HepG2 (cell line): ENCODE measurements around the gene RBM44. TPM values are rescaled to one million over a fixed set of nuclear protein-coding genes. Genes with fewer than 3 reads are reported as not detected.

Source experiments
- ATAC-seq: fragments of 200-7000 bp; cut with Tn5 transposase; 3 replicates; pipeline ENCODE4 v1.9.1; 2020; ENCODE audit warnings: mild to moderate bottlenecking, moderate library complexity
- BruUV-seq: library from RNA; stranded (reverse); fragments of 400-500 nt; replicated peaks from 2 replicates; lab custom pipeline; 2021; lab: Mats Ljungman, UMichigan
- CTCF ChIA-PET: fragments of 300-600 bp; formaldehyde crosslinking; extraction: SDS; loops from one replicate; lab custom pipeline; 2021; ENCODE audit warnings: low total read pairs, inconsistent platforms, low intra/inter-chr PET ratio; lab: Yijun Ruan, JAX
- POLR2A ChIA-PET: fragments of 350-600 bp; sonication (Branson Sonifier 250); formaldehyde crosslinking; loops from one replicate; lab custom pipeline; 2020; ENCODE audit warnings: antibody characterized with exemption, inconsistent platforms; lab: Yijun Ruan, JAX
- DNase-seq: peaks from one replicate; pipeline ENCODE4 v3.0.0-alpha.2; 2015; ENCODE audit warnings: low spot score
- FAIRE-seq: peaks from 3 replicates; lab custom pipeline; 2011; peaks lifted over from hg19 to GRCh38; lab: Jason Lieb, UNC
- H2AFZ ChIP-seq: one replicate; pipeline ENCODE4 v1.6.1; 2011; ENCODE audit warnings: low read length, inconsistent platforms
- H3K27ac ChIP-seq: fragments of 300-600 bp; 3 replicates; pipeline ENCODE4 v1.8.0; 2011; ENCODE audit warnings: mixed run types, mild to moderate bottlenecking, mixed read lengths, low read length, inconsistent platforms; ENCODE audit not compliant: insufficient read depth; ENCODE audit errors: extremely low read length
- H3K27me3 ChIP-seq, 2 experiments: fragments of 200-600 bp in 1 of 2; 2 replicates in 1 of 2; 3 replicates in 1 of 2; pipeline versions ENCODE4 v1.6.0 to v1.8.0; 2011; ENCODE audit warnings: low read length in 2 of 2, mild to moderate bottlenecking in 2 of 2, moderate library complexity in 2 of 2, inconsistent platforms in 1 of 2; ENCODE audit not compliant: insufficient read depth in 2 of 2, control insufficient read depth in 1 of 2
- H3K36me3 ChIP-seq, 2 experiments: fragments of 200-600 bp in 1 of 2; replicated peaks in 1 of 2; 2 replicates in 1 of 2; 3 replicates in 1 of 2; pipeline versions ENCODE4 v1.5.1 to v1.8.0; 2011; ENCODE audit warnings: low read length in 2 of 2, inconsistent platforms in 1 of 2; ENCODE audit not compliant: insufficient read depth in 2 of 2, control insufficient read depth in 1 of 2
- H3K4me1 ChIP-seq: 2 replicates; pipeline ENCODE4 v1.5.1; 2012; ENCODE audit warnings: low read length, inconsistent platforms; ENCODE audit not compliant: insufficient read depth
- H3K4me2 ChIP-seq: 2 replicates; pipeline ENCODE4 v1.6.0; 2011; ENCODE audit warnings: low read depth, low read length, inconsistent platforms
- H3K4me3 ChIP-seq, 3 experiments: fragments of 200-600 bp in 1 of 3; sonication (generic), shearing (Covaris generic) in 1 of 3; replicated peaks in 1 of 3; 2 replicates each; pipeline ENCODE4 v1.5.1; 2011 to 2016; ENCODE audit warnings: low read length in 3 of 3, inconsistent platforms in 2 of 3, low read depth in 2 of 3, mild to moderate bottlenecking in 2 of 3, control low read depth in 1 of 3, mixed read lengths in 1 of 3; ENCODE audit not compliant: insufficient read depth in 1 of 3
- H3K79me2 ChIP-seq: one replicate; pipeline ENCODE4 v1.6.1; 2011; ENCODE audit warnings: low read length, inconsistent platforms; ENCODE audit not compliant: insufficient read depth
- H3K9ac ChIP-seq: 2 replicates; pipeline ENCODE4 v1.6.0; 2011; ENCODE audit warnings: mild to moderate bottlenecking, low read depth, low read length, inconsistent platforms; ENCODE audit not compliant: insufficient read depth
- H3K9me3 ChIP-seq: 2 replicates; pipeline ENCODE4 v1.5.1; 2012; ENCODE audit warnings: mild to moderate bottlenecking, low read length
- H4K20me1 ChIP-seq: 2 replicates; pipeline ENCODE4 v1.6.0; 2011; ENCODE audit warnings: inconsistent platforms, mild to moderate bottlenecking, low read length, moderate library complexity; ENCODE audit not compliant: insufficient read depth
- GTF3A ChIP-seq: sonication (generic); formaldehyde crosslinking; conservative IDR thresholded peaks from 2 replicates; pipeline ENCODE4 v1.4.0; 2020; ENCODE audit warnings: mild to moderate bottlenecking, missing genetic modification reagents
- TGIF2 ChIP-seq: IDR thresholded peaks from 2 replicates; pipeline ENCODE4 v1.6.1; 2016; ENCODE audit warnings: control low read depth, missing compliant biosample characterization
- TRIM24 ChIP-seq: sonication (generic); formaldehyde crosslinking; IDR thresholded peaks from 2 replicates; pipeline ENCODE4 v1.8.0; 2022; ENCODE audit warnings: mild to moderate bottlenecking, missing genetic modification reagents
- ZNF136 ChIP-seq: sonication (generic); formaldehyde crosslinking; IDR thresholded peaks from 2 replicates; pipeline ENCODE4 v1.8.1; 2022; ENCODE audit warnings: low read depth, mild to moderate bottlenecking, moderate library complexity, missing genetic modification reagents
- ZNF274 ChIP-seq: sonication (generic); formaldehyde crosslinking; IDR thresholded peaks from 2 replicates; pipeline ENCODE4 v1.5.1; 2020; ENCODE audit warnings: mild to moderate bottlenecking, missing genetic modification reagents
- WGBS: methylation state at CpG from one replicate; pipeline ENCODE4 v1.1.6; 2017; ENCODE audit warnings: low lambda C conversion rate; 5-methylcytosine and 5-hydroxymethylcytosine counted together
- in situ Hi-C: cut with HindIII; loops from 2 replicates; pipeline ENCODE4 v1.10.0; 2017; ENCODE audit warnings: low pct_unique_long_range_greater_than_20kb; ENCODE audit not compliant: extremely low pct_ligation_motif_present
- intact Hi-C: fragments of 100-400 bp; cut with micrococcal nuclease; formaldehyde crosslinking; loops from one replicate; pipeline ENCODE4 v1.10.0; 2022; ENCODE audit not compliant: unreplicated experiment
- polyA plus RNA-seq, 8 experiments: library from polyadenylated mRNA; depleted of rRNA in 3 of 8; stranded (reverse) in 7 of 8; unstranded in 1 of 8; fragments of >200 nt; fragmentation: Illumina TruSeq in 4 of 8; extraction: Trizol in 4 of 8; gene quantifications; 2 replicates each; pipeline versions ENCODE4 v1.2.1 to v1.2.3, GENCODE V29; 2011 to 2016; ENCODE audit warnings: low read depth in 4 of 8, missing spikeins in 1 of 8, mixed read lengths in 1 of 8; ENCODE audit not compliant: insufficient read depth in 1 of 8
- total RNA-seq, 5 experiments: library from RNA; depleted of rRNA; stranded (reverse); fragments of >200 nt; fragmentation: Illumina TruSeq; extraction: Trizol; gene quantifications; 2 replicates each; pipeline ENCODE4 v1.2.3, GENCODE V29; 2016; ENCODE audit warnings: low read depth in 1 of 5
- TF ChIP-seq, protein P1 (sequence below): IDR thresholded peaks from 2 replicates; pipeline ENCODE4 v1.6.1; 2012; ENCODE audit warnings: inconsistent platforms
- TF ChIP-seq, protein P2 (sequence below): IDR thresholded peaks from 2 replicates; pipeline ENCODE4 v1.6.1; 2016
- TF ChIP-seq, protein P3 (sequence below): fragments of 450-650 bp; IDR thresholded peaks from 2 replicates; pipeline ENCODE4 v1.6.1; 2016
- TF ChIP-seq, protein P4 (sequence below): IDR thresholded peaks from 2 replicates; pipeline ENCODE4 v1.6.1; 2016; ENCODE audit warnings: missing biosample characterization, missing genetic modification reagents, low read depth

RBM44 gene
- total and polyA plus RNA-seq, 2 of the 13 experiments (the other 11 are each of a cell fraction or from before 2014, with no cell fraction given): 0.13 to 0.50 TPM

DNA sequence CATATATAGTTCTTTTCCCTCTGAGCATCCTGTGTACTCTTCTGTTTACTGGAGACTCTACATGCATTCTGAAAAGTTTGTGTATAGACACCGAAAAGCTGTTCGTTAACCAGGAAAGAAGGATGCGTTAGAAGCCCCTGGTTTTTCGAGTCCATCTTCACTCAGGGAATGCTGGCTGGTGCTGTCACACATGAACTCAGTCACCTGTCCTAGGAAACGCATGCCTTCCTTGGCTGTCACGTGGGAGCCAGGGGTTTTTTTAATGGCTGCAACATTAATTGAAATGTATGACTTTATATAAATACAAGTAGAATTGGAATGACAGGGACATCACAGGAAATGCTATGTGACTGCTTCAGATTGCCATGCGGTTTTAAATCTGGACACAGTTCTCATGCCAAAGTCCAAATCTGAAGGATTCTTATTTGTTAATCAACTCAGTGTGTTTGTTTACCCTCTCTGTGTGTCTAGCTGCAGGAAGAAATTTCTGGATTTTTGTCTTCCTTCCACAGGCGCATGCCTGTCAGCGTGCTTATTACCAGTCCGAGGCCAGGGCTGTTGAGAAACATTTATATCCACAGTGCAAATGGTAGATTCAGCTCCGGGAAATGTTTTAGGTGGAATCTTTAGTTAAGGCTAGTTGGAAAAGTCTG lies 63.4 kb downstream of the RBM44 start:
- H3K27me3 ChIP-seq: peaks cover 12 to 82% of the 10 kb centered on the region in 2 experiments; a peak in 4 of 5 replicates
- TF ChIP-seq, protein P1, sequence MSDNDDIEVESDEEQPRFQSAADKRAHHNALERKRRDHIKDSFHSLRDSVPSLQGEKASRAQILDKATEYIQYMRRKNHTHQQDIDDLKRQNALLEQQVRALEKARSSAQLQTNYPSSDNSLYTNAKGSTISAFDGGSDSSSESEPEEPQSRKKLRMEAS: peak; percentile 33; the same call in 1 of the 2 replicates
- TF ChIP-seq, protein P2, sequence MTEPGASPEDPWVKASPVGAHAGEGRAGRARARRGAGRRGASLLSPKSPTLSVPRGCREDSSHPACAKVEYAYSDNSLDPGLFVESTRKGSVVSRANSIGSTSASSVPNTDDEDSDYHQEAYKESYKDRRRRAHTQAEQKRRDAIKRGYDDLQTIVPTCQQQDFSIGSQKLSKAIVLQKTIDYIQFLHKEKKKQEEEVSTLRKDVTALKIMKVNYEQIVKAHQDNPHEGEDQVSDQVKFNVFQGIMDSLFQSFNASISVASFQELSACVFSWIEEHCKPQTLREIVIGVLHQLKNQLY (CRISPR knock-in tag): no peak
- TF ChIP-seq, protein P3, sequence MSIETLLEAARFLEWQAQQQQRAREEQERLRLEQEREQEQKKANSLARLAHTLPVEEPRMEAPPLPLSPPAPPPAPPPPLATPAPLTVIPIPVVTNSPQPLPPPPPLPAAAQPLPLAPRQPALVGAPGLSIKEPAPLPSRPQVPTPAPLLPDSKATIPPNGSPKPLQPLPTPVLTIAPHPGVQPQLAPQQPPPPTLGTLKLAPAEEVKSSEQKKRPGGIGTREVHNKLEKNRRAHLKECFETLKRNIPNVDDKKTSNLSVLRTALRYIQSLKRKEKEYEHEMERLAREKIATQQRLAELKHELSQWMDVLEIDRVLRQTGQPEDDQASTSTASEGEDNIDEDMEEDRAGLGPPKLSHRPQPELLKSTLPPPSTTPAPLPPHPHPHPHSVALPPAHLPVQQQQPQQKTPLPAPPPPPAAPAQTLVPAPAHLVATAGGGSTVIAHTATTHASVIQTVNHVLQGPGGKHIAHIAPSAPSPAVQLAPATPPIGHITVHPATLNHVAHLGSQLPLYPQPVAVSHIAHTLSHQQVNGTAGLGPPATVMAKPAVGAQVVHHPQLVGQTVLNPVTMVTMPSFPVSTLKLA: peak; percentile 70
- no peak for TF ChIP-seq GTF3A
- TF ChIP-seq, protein P4, sequence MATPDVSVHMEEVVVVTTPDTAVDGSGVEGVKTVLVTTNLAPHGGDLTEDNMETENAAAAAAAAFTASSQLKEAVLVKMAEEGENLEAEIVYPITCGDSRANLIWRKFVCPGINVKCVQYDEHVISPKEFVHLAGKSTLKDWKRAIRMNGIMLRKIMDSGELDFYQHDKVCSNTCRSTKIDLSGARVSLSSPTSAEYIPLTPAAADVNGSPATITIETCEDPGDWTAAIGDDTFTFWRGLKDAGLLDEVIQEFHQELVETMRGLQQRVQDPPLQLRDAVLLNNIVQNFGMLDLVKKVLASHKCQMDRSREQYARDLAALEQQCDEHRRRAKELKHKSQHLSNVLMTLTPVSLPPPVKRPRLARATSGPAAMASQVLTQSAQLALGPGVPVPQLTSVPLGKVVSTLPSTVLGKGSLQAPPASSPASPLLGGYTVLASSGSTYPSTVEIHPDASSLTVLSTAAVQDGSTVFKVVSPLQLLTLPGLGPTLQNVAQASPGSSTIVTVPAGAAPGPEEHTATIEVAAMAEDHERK (CRISPR knock-in tag): no peak
- no peak for TF ChIP-seq ZNF274
- no peak for TF ChIP-seq ZNF136 (CRISPR knock-in tag)
- TF ChIP-seq TRIM24: no peak
- 0 out of 2 replicates have a peak, but pooled peaks have one; percentile 27 for TF ChIP-seq TGIF2 (CRISPR knock-in tag)
- ChIA-PET CTCF (no interaction called here), POLR2A (interaction anchor here (1.8 kb wide), 1 partner anchor 199 kb away, joined by 8 read pairs; the partner anchor contains the start of gene SCLY)
- FAIRE-seq (no peak), ATAC-seq (no peak), DNase-seq (no peak)
- H3K4me2 ChIP-seq: no peak overlapping the region
- intact Hi-C loops: no loop called here
- H2AFZ ChIP-seq: no peak overlapping the region
- H3K79me2 ChIP-seq: no peaks in the 10 kb centered on the region
- peaks cover 41% of the 10 kb centered on the region for H3K4me1 ChIP-seq
- no peak overlapping the region for H3K4me3 ChIP-seq
- no peaks in the 10 kb centered on the region for H3K36me3 ChIP-seq
- H3K27ac ChIP-seq: no peak overlapping the region
- no peak overlapping the region for H3K9ac ChIP-seq
- in situ Hi-C loops: no loop called here
- no peaks in the 10 kb centered on the region for H3K9me3 ChIP-seq
- 20% methylated on average over 11 of the region's 11 CpGs for WGBS
- H4K20me1 ChIP-seq: no peaks in the 10 kb centered on the region
- BruUV-seq: no TSS peak
